Stimulated activated CD4-positive, alpha-beta T cell treated with anti-CD3 and anti-CD28 coated beads, Interleukin-4, amount 100 ng/mL, for 48 hours (primary cell): ENCODE data around the gene TRIP12.
"Not testable (repeated sequence)": the region's sequence is repeated elsewhere in the genome, so short reads cannot be mapped to it uniquely, and the experiment has no call there.

Experiments
- DNase-seq, 2 donors: peaks; one replicate each; pipeline ENCODE4 v3.0.0-alpha.2; 2020; ENCODE audit warnings: low read depth in 2 of 2

TRIP12 gene

GRCh38 chr2:229921892-229922448, at the start of gene TRIP12:
Gene TRIP12, minus strand, starts transcription at chr2:229922009. Its CDS starts 41,930 bp downstream, at chr2:229880079.
- peak; percentile 80 to 84 for DNase-seq

DNA sequence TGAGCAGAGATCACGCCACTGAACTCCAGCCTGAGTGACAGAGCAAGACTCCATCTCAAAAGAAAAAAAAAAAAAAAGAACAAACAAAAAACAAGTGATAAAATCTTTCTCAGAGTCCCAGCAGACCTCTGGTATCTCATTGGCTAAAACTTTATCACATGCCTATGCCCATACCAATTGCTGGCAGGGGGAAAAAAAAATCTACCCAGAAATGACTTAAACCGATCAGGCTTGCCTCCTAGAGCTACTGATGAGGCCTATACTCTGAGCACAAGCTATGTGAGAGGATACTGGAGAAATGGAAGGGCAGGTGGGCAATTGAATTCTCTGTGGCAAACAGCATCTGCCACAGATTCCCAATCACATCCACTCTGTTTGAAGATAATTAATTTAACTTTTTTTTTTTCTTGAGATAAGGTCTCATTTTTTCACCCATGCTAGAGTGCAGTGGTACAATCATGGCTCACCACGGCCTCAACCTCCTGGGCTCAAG, 49.5 kb upstream of the TRIP12 start:
- DNase-seq = no peak

- no peak for DNase-seq
These were observed 48.6 kb upstream of the TRIP12 start for GRCh38 chr2:229970406-229970805.

DNA sequence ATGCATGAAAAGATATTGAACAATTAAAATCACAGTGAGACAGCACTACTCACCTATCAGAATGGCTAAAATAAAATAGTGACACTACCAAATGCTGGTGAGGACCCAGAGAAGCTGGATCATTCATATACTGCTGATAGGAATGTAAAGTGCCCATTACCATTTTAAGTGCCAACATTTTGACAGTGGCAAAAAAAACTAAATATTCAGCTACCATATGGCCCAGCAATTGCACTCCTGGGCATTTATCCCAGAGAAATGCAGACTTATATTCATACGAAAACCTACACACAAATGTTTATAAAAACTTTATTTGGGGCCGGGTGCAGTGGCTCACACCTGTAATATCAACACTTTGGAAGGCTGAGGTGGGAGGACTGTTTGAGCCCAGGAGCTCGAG, 48.1 kb upstream of the TRIP12 start:
- no peak for DNase-seq

DNA sequence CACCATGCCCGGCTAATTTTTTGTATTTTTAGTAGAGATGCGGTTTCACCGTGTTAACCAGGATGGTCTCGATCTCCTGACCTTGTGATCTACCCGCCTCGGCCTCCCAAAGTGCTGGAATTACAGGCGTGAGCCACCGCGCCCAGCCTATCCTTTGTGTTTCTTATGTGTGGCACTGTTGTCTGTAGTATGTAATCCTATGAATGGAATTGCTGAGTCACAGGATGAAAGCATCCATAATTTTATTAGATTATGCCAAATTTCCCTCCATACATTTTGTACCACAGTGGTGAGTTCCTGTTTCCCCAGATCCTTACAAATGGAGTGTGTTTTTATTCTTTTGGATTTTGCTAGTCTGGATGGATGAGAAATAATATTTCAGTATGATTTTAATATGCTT, 41.8 kb upstream of the TRIP12 start:
- not testable (repeated sequence) for DNase-seq

DNA sequence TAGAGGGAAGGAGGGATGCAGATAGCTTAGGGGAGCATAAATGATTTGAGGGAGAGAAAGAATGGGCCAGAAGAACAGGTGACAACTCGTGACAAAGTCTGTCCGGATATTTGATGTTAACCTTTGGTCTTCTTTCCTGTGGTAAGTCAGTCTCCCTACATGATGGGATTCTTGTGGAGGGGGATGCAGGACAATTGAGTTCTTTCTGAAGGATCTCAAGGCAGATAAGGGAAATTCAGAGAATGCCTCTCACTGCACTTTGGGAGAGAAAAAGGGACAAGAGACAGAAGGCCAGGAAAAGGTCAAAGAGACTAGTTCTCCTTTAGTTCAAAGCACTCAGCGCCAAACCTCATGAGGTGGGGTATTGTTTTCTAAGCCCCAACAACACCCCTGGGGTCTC, 34.7 kb upstream of the TRIP12 start:
- DNase-seq = no peak

- no peak for DNase-seq
These were observed 33.9 kb upstream of the TRIP12 start for GRCh38 chr2:229955663-229956062.

DNA sequence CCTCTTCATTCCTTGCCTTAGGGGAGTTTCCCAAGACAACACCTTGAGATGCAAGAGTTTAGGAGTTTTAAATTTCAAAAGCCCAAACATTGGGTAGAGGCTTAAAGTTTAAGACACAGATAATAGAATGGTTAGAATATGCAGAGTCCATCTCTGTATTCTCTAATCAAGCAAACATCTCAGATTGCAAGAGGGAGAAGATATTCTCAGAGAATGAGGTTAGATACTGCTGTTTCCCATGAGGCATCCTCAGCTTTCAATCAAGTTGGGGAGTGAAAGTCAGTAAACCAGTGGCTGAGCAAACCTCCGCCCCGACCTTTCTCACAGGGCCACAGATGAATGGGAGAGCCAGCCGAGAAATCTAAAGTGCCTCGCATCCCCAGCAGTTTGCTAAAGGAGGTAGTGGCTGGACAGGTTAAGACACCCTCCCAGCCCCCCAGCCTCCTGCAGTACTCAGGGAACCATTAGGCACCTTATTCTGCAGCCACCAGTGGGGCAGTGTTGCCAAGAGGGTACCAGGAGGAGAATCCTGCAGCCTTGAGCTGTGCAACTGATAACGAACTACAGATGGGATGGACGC, 30.5 kb upstream of the TRIP12 start:
- DNase-seq = no peak

DNA sequence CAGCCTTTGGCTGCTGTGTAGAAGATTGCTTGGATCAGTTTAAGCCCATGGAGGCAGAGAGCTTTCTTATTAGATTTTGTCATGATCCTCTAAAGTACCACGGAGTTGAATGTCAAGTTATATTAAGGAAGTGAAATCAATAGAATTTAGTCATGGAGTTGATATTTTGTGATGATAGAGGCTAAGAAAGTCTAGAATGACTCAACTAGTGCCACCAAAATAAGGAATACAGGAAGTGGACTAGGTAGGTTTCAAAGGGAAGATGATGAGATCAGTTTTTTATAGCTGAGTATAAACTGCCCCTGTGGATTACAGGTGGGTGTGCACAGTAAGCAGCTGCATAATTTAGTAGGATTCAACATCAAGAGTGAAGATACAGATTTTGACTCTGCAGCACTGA, 25.7 kb upstream of the TRIP12 start:
- no peak for DNase-seq

- DNase-seq = no peak
These were observed 24.2 kb upstream of the TRIP12 start for GRCh38 chr2:229945975-229946374.

GRCh38 chr2:229943770-229944449, 22.1 kb upstream of the TRIP12 start:
- DNase-seq = no peak

DNA sequence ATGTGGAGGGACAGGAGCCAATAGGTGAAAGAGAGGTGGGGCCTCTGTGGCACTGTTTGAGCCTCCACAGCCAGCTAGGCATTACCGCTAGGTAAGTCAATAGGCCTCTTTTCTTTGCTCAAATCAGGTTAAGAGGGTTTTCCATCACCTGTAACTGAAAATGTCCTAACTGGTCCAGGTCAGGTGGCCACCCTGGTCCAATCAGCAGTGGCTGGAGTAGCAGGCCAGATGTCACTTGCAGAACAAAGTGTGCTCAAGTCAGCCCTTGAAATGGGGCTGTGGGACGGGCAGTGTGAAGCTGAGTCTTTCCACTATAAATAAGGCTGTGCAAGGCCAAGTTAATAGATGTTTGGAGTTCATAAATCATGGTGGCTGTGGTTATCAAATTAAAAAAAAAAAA, 21.4 kb upstream of the TRIP12 start:
- no peak for DNase-seq

GRCh38 chr2:229942671-229943070, 20.9 kb upstream of the TRIP12 start:
- DNase-seq = no peak

GRCh38 chr2:229937537-229937936, 15.7 kb upstream of the TRIP12 start:
- DNase-seq = no peak

DNA sequence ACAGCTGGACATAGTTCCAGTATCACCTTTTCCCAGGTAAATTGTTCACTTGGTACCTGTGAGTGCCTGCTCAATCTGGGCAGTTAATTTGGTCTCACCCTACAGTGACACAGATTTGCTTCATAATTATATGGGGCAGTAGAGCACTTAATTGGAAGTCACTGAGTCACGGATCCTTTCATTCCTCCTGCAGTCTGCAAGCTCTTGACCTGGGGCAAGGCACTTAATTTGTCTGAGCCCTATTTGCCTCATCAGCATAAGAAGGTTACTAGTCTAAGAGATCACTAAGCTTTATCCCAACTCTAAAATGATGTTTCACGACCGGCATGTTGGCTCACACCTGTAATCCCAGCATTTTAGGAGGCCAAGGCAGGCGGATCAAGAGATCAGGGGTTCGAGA, 9.4 kb upstream of the TRIP12 start:
- no peak for DNase-seq

GRCh38 chr2:229930656-229931055, 8.8 kb upstream of the TRIP12 start:
- DNase-seq = no peak

DNA sequence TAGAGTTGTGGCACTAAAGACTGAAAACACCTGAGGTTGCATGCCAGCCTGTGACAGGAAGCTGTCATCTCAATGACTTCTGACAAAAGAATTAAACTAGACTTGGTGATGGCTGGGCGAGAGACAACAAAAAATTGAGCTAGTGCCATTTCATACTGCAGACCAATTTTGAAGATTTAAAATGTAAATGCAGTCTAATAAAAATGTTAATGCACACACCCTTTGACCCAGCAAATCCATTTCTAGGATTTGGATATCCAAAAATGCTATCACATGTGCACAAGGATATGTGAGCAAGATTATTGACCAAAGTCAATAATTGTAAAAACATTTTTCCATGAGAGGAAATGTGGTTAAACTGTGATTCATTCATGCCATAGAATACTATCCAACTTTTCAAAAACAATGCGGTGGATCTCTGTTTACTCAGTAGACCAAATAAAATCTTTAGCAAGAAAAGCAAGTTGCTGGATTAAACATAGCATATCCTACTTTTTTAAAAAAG, 6.1 kb upstream of the TRIP12 start:
- DNase-seq = no peak

- no peak for DNase-seq
These were observed 3.4 kb upstream of the TRIP12 start for GRCh38 chr2:229925201-229925600.

GRCh38 chr2:229924541-229924940, 2.7 kb upstream of the TRIP12 start:
- DNase-seq = not testable (repeated sequence)

GRCh38 chr2:229922449-229923386, 909 bp upstream of the TRIP12 start, which contains the start of gene FBXO36:
Gene FBXO36, plus strand, starts transcription at chr2:229922503. Its CDS starts 11 bp downstream, at chr2:229922514.
- DNase-seq = peak; percentile 88

DNA sequence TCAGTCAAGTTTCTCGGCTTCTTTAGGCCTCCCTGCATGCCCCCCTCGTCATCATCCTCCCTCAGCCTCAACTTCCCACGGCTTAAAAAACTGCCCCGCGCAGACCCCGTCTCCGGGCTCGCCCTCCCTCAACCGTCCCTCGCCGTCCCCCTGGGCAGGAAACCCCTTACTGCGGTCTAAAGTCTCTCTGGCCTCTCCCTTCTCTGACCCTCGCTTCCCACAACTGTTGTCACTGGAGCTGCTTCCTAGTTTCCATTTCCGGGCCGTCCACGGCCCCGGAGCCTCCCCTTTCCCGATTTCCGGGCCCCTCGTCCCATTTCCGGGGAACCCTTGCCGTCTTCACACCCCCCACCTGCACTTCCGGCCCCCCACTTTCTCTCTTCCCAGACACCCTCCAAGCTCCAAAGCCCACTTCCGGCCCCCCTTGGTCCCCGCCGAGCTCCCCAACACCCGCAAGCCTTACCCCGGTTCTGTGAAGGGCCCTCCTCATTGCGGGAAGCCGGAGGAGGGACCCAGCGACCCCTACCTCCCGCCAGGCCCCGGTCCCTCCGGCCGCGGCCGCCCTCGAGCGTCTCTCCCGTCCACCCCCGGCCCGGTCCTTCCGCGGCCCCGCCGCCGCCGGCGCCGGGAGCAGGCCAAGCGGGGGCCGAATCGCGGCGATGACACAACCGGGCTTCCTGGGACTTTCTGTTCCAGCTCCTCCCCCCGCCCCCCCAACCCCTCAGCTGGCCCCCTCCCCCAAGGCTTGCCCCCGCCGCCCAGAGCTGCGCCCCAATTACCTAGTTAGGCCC, 513 bp downstream of the TRIP12 start:
- DNase-seq = peak; percentile 43 to 46
